MG63 (cell line): ENCODE results near the gene ENGASE. TPM values are rescaled to one million over a fixed set of nuclear protein-coding genes. Genes with fewer than 3 reads are reported as not detected.
"Not testable (repeated sequence)": the region's sequence is repeated elsewhere in the genome, so short reads cannot be mapped to it uniquely, and the experiment has no call there.

Experiments
- DNase-seq: peaks from one replicate; pipeline ENCODE4 v3.0.0-alpha.2; 2020
- H3K27me3 ChIP-seq: fragments of 250-450 bp; sonication (Bioruptor Pico); 2 replicates; pipeline ENCODE4 v1.5.1; 2020; ENCODE audit warnings: mild to moderate bottlenecking, moderate library complexity
- H3K36me3 ChIP-seq: fragments of 250-450 bp; sonication (Bioruptor Pico); 2 replicates; pipeline ENCODE4 v1.5.1; 2020; ENCODE audit warnings: mild to moderate bottlenecking, moderate library complexity
- H3K4me3 ChIP-seq: fragments of 250-450 bp; sonication (Bioruptor Pico); 2 replicates; pipeline ENCODE4 v1.5.1; 2020; ENCODE audit warnings: mild to moderate bottlenecking, moderate library complexity
- H3K9me3 ChIP-seq: fragments of 250-450 bp; sonication (Bioruptor Pico); 2 replicates; pipeline ENCODE4 v1.5.1; 2020; ENCODE audit warnings: mild to moderate bottlenecking, moderate library complexity
- total RNA-seq: library from RNA; depleted of rRNA; stranded (reverse); fragments of >200 nt; shearing (Covaris generic); gene quantifications from 2 replicates; pipeline ENCODE4 v1.2.3, GENCODE V29; 2014; ENCODE audit warnings: low replicate concordance; rRNA removed

Gene ENGASE, protein sequence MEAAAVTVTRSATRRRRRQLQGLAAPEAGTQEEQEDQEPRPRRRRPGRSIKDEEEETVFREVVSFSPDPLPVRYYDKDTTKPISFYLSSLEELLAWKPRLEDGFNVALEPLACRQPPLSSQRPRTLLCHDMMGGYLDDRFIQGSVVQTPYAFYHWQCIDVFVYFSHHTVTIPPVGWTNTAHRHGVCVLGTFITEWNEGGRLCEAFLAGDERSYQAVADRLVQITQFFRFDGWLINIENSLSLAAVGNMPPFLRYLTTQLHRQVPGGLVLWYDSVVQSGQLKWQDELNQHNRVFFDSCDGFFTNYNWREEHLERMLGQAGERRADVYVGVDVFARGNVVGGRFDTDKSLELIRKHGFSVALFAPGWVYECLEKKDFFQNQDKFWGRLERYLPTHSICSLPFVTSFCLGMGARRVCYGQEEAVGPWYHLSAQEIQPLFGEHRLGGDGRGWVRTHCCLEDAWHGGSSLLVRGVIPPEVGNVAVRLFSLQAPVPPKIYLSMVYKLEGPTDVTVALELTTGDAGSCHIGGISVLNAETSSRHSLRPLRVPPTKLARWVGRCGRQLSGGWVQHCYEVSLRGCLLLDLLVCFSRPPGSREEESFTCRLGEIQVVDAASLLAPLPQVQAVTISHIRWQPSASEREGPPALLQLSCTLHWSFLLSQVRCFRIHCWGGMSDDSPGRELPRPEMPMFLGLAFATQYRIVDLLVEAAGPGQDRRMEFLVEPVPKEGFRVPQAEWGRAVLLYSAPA
- total RNA-seq = 10.5 and 12.4 TPM in 2 replicates

DNA sequence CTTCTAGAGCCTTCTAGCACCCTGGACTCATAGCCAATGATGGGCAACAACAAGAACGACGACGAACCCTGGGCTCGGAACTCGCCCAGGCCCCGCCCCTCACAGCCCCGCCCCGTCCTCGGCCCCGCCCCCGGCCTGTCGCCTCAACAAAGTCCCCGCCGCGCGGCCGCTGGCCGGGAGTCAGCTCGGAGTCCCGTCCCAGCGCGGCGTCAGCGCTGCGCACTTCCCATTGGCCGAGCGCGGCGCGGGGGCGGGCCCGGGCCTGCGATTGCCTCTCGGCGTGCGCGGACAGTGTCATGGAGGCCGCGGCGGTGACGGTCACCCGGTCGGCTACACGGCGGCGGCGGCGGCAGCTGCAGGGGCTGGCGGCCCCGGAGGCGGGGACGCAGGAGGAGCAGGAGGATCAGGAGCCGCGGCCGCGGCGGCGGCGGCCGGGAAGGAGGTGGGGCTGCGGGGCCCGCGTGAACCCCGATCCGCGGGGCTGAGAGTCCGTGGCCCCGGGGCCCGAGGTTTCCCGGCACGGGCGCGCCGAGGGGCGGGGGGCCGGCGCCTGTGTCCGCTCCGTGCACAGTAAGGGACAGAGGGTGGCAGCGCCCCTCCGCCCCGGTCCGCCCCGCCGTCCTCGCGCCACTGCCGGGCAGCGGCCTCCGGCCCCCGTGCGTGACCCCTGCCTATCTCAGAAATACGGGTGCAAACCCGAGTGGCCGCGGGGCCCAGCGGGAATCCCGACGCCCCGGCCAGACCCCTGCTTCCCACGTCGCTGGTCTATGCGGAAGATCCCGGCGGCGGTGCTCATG is at the start of gene ENGASE:
TSS of gene ENGASE (plus strand) at position 176 of the 797 bp plus-strand sequence. CDS start at position 297, 121 bp downstream.
- H3K9me3 ChIP-seq = no peaks in the 10 kb centered on the region
- peak; percentile 94 for DNase-seq
- H3K4me3 ChIP-seq = peak within 1 kb of the TSS; percentile 65
- H3K36me3 ChIP-seq = no peaks in the 10 kb centered on the region; the same call in 1 of the 2 replicates
- H3K27me3 ChIP-seq = no peaks in the 10 kb centered on the region

GRCh38 chr17:79024901-79025737 is 49.5 kb upstream of the ENGASE start:
- H3K4me3 ChIP-seq = peak overlapping the region; percentile 61
- no peaks in the 10 kb centered on the region for H3K9me3 ChIP-seq
- no peaks in the 10 kb centered on the region; the same call in 1 of the 2 replicates for H3K27me3 ChIP-seq
- no peaks in the 10 kb centered on the region for H3K36me3 ChIP-seq
- no peak for DNase-seq

DNA sequence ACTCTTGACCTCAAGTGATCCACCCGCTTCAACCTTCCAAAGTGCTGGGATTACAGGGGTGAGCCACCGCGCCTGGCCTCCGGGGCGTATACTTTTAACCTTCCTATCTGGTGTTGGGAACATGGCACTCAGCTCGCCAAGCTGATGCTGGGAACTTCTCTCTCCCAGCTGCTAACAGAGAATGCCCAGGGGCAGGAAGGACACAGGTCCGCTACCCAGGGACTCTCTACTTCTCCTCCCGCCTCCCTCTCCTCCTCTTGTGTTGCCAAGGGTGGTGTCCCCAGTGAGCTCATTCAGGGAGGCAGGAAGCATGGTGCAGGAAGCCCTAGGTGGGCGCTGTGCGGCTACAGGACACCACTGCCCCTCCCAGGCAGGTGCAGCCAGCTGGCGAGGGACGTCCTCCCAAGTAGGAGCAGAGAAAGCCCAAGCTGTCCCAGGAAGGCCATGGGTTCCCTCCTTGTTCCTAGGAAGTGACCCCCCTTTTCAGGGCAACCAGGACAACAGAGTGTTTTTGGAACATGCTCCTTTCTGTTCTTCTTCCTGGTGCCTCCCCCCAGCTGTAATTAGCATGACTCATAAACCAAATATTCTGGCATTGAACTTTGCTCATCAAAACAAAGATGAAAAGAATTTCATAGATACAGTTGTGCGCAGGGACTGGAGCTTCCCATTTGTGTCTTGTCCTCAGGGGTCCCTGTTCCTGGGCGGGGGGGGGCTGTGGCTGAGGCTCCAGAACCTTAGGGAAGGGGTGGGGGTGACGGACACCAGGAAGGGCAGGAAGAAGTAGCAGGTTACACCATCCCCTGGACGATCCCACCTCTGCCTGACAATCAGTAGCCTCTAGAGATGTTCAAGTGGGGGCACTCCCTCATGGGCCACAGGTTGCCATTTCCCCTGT is 48.0 kb upstream of the ENGASE start:
- Histone ChIP-seq H3K36me3 (no peaks in the 10 kb centered on the region), H3K9me3 (no peaks in the 10 kb centered on the region), H3K27me3 (no peaks in the 10 kb centered on the region; the same call in 1 of the 2 replicates), H3K4me3 (no peak overlapping the region)
- peak; percentile 74 for DNase-seq

DNA sequence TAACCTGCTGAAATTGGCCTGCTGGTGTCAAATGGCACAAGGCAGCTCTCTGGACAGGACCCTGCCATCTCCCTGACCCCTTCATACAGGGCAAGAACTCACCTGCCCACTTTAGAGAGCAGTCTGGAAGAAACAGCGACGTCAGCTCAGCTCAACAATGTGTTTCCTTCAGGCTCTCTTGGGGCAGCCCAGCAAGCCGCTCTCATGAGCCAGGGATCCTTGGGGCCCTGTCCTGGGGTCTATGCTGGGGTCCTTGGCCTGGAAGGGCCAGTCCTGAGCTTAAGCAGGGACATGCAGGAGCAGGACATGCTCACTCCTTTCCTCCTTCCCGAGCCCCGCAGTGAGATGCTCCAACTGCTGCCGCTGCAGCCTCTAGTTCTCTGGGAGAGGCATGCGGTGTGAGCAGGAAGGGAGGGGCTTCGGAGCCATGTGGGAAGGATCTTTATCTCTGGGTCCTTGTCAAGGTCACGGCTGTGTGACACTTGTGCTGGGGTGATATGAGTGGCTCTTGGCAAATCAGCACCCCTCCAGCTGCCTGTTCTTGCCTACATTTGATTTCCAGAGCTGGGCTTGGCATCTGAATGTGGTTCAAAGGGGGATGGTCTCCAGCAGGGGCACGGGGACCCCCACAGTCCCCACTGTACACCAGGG is 47.2 kb upstream of the ENGASE start:
- DNase-seq = no peak
- H3K4me3 ChIP-seq = no peak overlapping the region
- no peaks in the 10 kb centered on the region for H3K9me3 ChIP-seq
- H3K27me3 ChIP-seq = no peaks in the 10 kb centered on the region; the same call in 1 of the 2 replicates
- H3K36me3 ChIP-seq = no peaks in the 10 kb centered on the region

GRCh38 chr17:79027925-79028491 is 46.6 kb upstream of the ENGASE start:
- DNase-seq = peak; percentile 94
- no peaks in the 10 kb centered on the region; the same call in 1 of the 2 replicates for H3K27me3 ChIP-seq
- H3K36me3 ChIP-seq = no peaks in the 10 kb centered on the region
- H3K4me3 ChIP-seq = no peak overlapping the region
- H3K9me3 ChIP-seq = no peaks in the 10 kb centered on the region

DNA sequence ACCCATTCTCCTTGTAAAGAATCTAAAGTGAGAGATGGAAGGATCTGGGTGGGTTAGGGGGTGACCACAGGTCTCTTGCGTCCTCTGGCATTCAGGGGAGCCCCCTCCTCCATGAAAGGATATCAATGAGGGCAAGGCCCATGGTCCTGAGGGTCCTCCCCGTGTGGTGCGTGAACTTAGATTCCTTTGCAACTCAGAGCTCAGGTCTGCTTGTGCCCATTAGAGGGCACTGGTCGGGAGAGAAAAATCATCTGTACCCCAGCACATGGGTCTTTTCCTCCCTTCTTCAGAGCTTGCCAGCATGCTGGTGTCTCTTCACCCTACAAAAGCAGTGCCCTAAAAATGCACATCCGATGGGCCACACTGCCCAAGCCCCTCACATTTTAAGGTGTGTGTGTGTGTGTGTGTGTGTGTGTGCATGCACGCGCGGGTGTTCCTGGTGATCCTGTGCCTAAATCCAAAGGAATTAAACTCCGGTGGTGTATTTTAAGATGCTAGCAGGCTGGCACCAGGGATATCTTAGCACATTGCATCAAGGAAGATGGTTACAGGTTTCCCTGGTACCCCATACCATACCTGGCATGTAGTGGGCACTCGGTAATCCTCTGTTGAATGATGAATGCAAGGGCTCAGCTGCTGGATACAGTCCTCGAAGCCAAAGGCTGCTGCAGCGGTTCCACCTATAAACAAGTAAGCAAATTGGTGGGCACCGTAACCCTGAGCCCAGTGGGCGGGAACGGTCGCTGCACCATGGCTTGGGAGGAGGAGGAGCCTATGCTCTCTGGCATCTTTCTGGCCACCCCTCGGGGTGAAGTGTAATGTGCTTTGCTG is 45.9 kb upstream of the ENGASE start:
- no peak for DNase-seq
- Histone ChIP-seq H3K36me3 (no peaks in the 10 kb centered on the region), H3K9me3 (no peaks in the 10 kb centered on the region), H3K27me3 (no peaks in the 10 kb centered on the region), H3K4me3 (no peak overlapping the region)

- DNase-seq = no peak
- Histone ChIP-seq H3K4me3 (no peak overlapping the region), H3K9me3 (no peaks in the 10 kb centered on the region), H3K36me3 (no peaks in the 10 kb centered on the region), H3K27me3 (no peaks in the 10 kb centered on the region)
Observed at GRCh38 chr17:79029327-79030009, 45.2 kb upstream of the ENGASE start.

GRCh38 chr17:79030636-79031035 is 44.0 kb upstream of the ENGASE start:
- DNase-seq, H3K36me3 ChIP-seq, H3K4me3 ChIP-seq, H3K27me3 ChIP-seq, H3K9me3 ChIP-seq: not testable (repeated sequence)

DNA sequence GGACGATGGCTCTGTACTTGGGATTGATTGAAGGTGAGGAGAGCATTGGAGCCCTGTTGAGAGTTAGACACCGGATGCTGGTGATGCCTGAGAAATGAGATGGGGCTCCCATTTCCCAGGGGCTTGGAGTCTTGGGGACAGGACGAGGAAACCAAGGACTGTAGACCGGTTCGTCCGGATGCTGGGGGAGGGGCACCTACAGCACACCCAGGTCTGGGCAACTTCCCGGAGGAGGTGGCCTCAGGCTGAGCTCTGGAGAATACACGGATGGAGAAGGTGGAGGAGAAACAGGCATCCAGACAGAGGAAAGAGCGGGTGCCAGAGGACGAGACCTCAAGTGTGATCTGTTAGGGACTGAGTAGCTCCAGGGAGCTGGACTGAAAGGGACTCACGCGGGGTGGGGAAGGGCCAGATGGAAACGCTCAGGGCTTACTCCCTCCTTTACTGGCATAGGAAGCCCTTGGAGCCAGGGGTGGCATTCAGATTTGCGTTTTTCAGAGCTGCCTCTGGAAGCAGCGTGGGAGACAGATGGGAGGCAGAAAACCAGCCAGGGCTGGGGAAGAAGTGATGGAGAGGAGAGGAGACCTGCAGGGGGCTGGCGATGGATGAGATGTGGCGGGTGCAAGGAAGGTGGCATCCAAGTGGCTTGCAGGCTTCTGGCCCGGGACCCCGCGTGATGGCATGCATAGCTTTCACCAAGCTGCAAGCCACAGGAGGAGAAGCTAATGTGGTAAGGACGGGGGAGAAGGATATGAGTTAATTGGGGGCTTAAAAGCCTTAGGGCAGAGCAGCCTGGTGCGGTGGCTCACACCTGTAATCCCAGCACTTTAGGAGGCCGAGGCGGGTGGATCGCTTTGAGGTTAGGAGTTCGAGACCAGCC is 42.4 kb upstream of the ENGASE start:
- no peak overlapping the region for H3K4me3 ChIP-seq
- no peak for DNase-seq
- no peaks in the 10 kb centered on the region for H3K27me3 ChIP-seq
- no peaks in the 10 kb centered on the region for H3K9me3 ChIP-seq
- no peaks in the 10 kb centered on the region for H3K36me3 ChIP-seq

DNA sequence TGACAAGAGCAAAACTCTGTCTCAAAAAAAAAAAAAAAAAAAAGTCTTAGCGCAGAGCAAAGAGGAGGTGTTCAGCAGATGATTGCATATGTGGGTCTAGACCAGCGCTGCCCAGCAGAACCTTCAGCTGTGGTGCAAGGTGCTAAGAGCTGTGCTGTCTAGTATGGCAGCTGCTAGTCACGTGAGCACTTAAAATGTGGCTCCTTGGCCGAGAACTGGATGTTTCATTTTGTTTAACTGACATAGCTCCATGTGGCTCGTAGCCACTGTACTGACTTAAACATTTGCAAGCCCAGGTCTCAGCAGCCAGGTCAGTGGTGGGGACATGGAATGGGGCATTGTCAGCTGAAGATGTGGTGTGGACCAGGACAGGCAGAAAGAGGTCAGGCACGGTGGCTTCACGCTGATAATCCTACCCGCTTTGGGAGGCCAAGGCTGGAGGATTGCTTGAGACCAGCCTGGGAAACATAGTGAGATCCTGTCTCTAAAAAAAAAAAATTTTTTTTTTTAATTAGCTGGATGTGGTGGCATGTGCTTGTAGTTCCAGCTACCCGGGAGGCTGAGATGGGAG is 41.5 kb upstream of the ENGASE start:
- H3K27me3 ChIP-seq = no peaks in the 10 kb centered on the region
- H3K36me3 ChIP-seq = no peaks in the 10 kb centered on the region; the same call in 1 of the 2 replicates
- H3K4me3 ChIP-seq = no peak overlapping the region
- no peaks in the 10 kb centered on the region for H3K9me3 ChIP-seq
- DNase-seq = no peak

GRCh38 chr17:79033741-79034501 is 40.7 kb upstream of the ENGASE start:
- Histone ChIP-seq H3K4me3 (no peak overlapping the region), H3K27me3 (no peaks in the 10 kb centered on the region), H3K36me3 (no peaks in the 10 kb centered on the region; the same call in 1 of the 2 replicates), H3K9me3 (no peaks in the 10 kb centered on the region)
- DNase-seq = peak; percentile 65
